HepG2 (cell line): Measurements from ENCODE around the gene TRIM23. TPM values are rescaled to one million over a fixed set of nuclear protein-coding genes. Genes with fewer than 3 reads are reported as not detected.

Experiments
- BORCS8-MEF2B ChIP-seq: sonication (generic); formaldehyde crosslinking; IDR thresholded peaks from 2 replicates; pipeline ENCODE4 v1.8.0; 2022; ENCODE audit warnings: mild to moderate bottlenecking, missing genetic modification reagents
- CAMTA2 ChIP-seq: sonication (generic); formaldehyde crosslinking; IDR thresholded peaks from 2 replicates; pipeline ENCODE4 v1.4.0; 2020; ENCODE audit warnings: mild to moderate bottlenecking, missing genetic modification reagents, borderline replicate concordance
- CBX2 ChIP-seq, 2 experiments: fragments of 200-600 bp in 1 of 2; sonication (generic); formaldehyde crosslinking in 1 of 2; IDR thresholded peaks; 2 replicates each; pipeline versions ENCODE4 v1.7.0 to v1.8.1; 2018 to 2022; ENCODE audit warnings: low read depth in 2 of 2, low read length in 1 of 2, mild to moderate bottlenecking in 1 of 2, missing genetic modification reagents in 1 of 2
- ELF3 ChIP-seq: IDR thresholded peaks from 2 replicates; pipeline ENCODE4 v1.6.1; 2016; ENCODE audit warnings: missing genetic modification reagents, missing compliant biosample characterization
- ETV5 ChIP-seq: IDR thresholded peaks from 2 replicates; pipeline ENCODE4 v1.6.1; 2018; ENCODE audit warnings: missing biosample characterization, missing genetic modification reagents, inconsistent platforms, borderline replicate concordance
- GPN1 ChIP-seq: sonication (generic); formaldehyde crosslinking; IDR thresholded peaks from 2 replicates; pipeline ENCODE4 v1.5.1; 2020; ENCODE audit warnings: missing genetic modification reagents, borderline replicate concordance
- MTA1 ChIP-seq: sonication (generic); formaldehyde crosslinking; IDR thresholded peaks from 2 replicates; pipeline ENCODE4 v1.4.0; 2020; ENCODE audit warnings: missing genetic modification reagents, mild to moderate bottlenecking, borderline replicate concordance
- PCBP1 ChIP-seq: fragments of 200-400 bp; formaldehyde crosslinking; IDR thresholded peaks from 2 replicates; pipeline ENCODE4 v1.6.1; 2017; ENCODE audit warnings: mild to moderate bottlenecking, low read depth, low read length, borderline replicate concordance
- PITX1 ChIP-seq: sonication (generic); formaldehyde crosslinking; IDR thresholded peaks from 2 replicates; pipeline ENCODE4 v1.5.1; 2020; ENCODE audit warnings: mild to moderate bottlenecking, missing genetic modification reagents
- PPARG ChIP-seq: conservative IDR thresholded peaks from 2 replicates; pipeline ENCODE4 v1.6.1; 2016; ENCODE audit warnings: missing biosample characterization, missing genetic modification reagents
- ZBTB42 ChIP-seq: sonication (generic); formaldehyde crosslinking; IDR thresholded peaks from 2 replicates; pipeline ENCODE4 v1.5.0; 2020; ENCODE audit warnings: mild to moderate bottlenecking, missing genetic modification reagents
- ZIK1 ChIP-seq: sonication (generic); formaldehyde crosslinking; IDR thresholded peaks from 2 replicates; pipeline ENCODE4 v1.5.0; 2020; ENCODE audit warnings: mild to moderate bottlenecking, low read depth, missing genetic modification reagents, borderline replicate concordance
- ZMYM3 ChIP-seq: sonication (generic); formaldehyde crosslinking; IDR thresholded peaks from 2 replicates; pipeline ENCODE4 v1.5.1; 2020; ENCODE audit warnings: mild to moderate bottlenecking, missing genetic modification reagents
- ZNF543 ChIP-seq: sonication (generic); formaldehyde crosslinking; IDR thresholded peaks from 2 replicates; pipeline ENCODE4 v1.4.0; 2020; ENCODE audit warnings: mild to moderate bottlenecking, missing genetic modification reagents
- ZNF749 ChIP-seq: sonication (generic); formaldehyde crosslinking; IDR thresholded peaks from 2 replicates; pipeline ENCODE4 v1.8.0; 2022; ENCODE audit warnings: mild to moderate bottlenecking, missing genetic modification reagents, moderate library complexity, borderline replicate concordance
- ZNF879 ChIP-seq: sonication (generic); formaldehyde crosslinking; IDR thresholded peaks from 2 replicates; pipeline ENCODE4 v1.8.1; 2023; ENCODE audit warnings: missing genetic modification reagents
- polyA plus RNA-seq, 8 experiments: library from polyadenylated mRNA; depleted of rRNA in 3 of 8; stranded (reverse) in 7 of 8; unstranded in 1 of 8; fragments of >200 nt; fragmentation: Illumina TruSeq in 4 of 8; extraction: Trizol in 4 of 8; gene quantifications; 2 replicates each; pipeline versions ENCODE4 v1.2.1 to v1.2.3, GENCODE V29; 2011 to 2016; ENCODE audit warnings: low read depth in 4 of 8, missing spikeins in 1 of 8, mixed read lengths in 1 of 8; ENCODE audit not compliant: insufficient read depth in 1 of 8
- total RNA-seq, 5 experiments: library from RNA; depleted of rRNA; stranded (reverse); fragments of >200 nt; fragmentation: Illumina TruSeq; extraction: Trizol; gene quantifications; 2 replicates each; pipeline ENCODE4 v1.2.3, GENCODE V29; 2016; ENCODE audit warnings: low read depth in 1 of 5
- TF ChIP-seq, protein P1 (sequence below), 2 experiments: sonication (generic) in 1 of 2; formaldehyde crosslinking in 1 of 2; IDR thresholded peaks; 2 replicates each; pipeline versions ENCODE4 v1.4.0 to v1.6.1; 2018 to 2020; ENCODE audit warnings: missing genetic modification reagents in 2 of 2, borderline replicate concordance in 1 of 2, low read depth in 1 of 2, mild to moderate bottlenecking in 1 of 2, missing biosample characterization in 1 of 2
- TF ChIP-seq, protein P2 (sequence below): sonication (generic); formaldehyde crosslinking; IDR thresholded peaks from 2 replicates; pipeline ENCODE4 v1.8.1; 2023; ENCODE audit warnings: mild to moderate bottlenecking, missing genetic modification reagents
- TF ChIP-seq, protein P3 (sequence below): sonication (generic); formaldehyde crosslinking; IDR thresholded peaks from 2 replicates; pipeline ENCODE4 v1.8.0; 2022; ENCODE audit warnings: mild to moderate bottlenecking, missing genetic modification reagents
- TF ChIP-seq, protein P4 (sequence below): sonication (generic); formaldehyde crosslinking; IDR thresholded peaks from 2 replicates; pipeline ENCODE4 v1.8.0; 2023; ENCODE audit warnings: mild to moderate bottlenecking, missing genetic modification reagents
- TF ChIP-seq, protein P5 (sequence below): sonication (generic); formaldehyde crosslinking; IDR thresholded peaks from 2 replicates; pipeline ENCODE4 v1.4.0; 2020; ENCODE audit warnings: missing genetic modification reagents

Gene TRIM23
- total and polyA plus RNA-seq, 2 of the 13 experiments (the other 11 are each of a cell fraction or from before 2014, with no cell fraction given) = 4.6 to 11.4 TPM

DNA sequence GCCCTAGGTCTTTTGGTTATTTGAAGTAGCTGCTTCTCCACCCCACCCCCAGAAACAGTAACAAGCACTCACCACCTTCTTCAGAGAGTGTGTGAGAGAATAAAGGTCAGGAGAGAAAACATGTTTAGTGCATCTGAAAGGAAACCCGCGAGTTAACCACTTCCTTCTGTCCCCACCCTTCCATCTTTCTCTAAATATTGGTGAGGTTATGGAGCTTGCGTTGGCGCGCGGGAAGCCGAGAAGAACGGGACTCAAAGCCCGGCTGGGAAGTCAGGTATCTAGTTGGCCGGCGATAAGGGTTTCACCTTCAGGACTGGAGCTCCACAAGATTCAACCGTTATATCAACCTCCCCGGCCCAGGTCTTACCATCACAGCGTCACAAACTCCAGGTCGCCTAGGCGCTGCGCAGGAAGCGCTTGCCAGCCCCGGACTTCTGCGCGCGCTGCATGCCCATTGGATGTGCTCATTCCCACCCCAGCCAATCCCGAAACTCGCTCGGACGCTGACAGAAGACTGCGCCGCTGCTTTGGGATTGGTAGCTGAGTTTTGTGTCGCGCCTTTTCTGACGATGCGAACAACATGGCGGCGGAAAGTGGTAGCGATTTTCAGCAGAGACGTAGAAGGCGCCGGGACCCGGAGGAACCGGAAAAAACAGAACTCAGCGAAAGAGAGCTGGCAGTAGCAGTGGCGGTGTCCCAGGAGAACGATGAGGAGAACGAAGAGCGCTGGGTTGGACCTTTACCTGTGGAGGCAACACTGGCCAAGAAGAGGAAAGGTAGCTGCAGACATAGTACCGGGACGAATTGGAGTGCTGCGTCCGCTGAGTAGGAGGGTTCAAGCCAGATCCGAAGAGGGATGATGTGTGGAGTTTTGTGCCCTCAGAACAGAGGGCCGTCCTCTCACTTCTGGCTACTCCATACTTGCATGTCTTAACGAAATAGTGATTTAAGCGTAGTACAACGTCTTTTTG, 61.1 kb downstream of the TRIM23 start, which contains the start of the genes CENPK and PPWD1 (continued):
- TF ChIP-seq ZNF879 (CRISPR knock-in tag) (no peak), CBX2 (IDR thresholded peaks at IDR 0.05; ENCODE audit: low read depth, low read length) (no peak), CBX2 (CRISPR knock-in tag; IDR thresholded peaks at IDR 0.05; ENCODE audit: low read depth) (no peak), ZMYM3 (CRISPR knock-in tag) (no peak), ZIK1 (CRISPR knock-in tag) (peak; percentile 77; the same call in 1 of the 2 replicates), MTA1 (CRISPR knock-in tag) (no peak), GPN1 (no peak), BORCS8-MEF2B (CRISPR knock-in tag) (peak; percentile 79; the same call in 1 of the 2 replicates), ZBTB42 (CRISPR knock-in tag) (0 out of 2 replicates have a peak, but pooled peaks have one; percentile 55), ETV5 (CRISPR knock-in tag) (peak; percentile 38; the same call in 1 of the 2 replicates), PCBP1 (no peak), ELF3 (CRISPR knock-in tag) (0 out of 2 replicates have a peak, but pooled peaks have one; percentile 27), PITX1 (0 out of 2 replicates have a peak, but pooled peaks have one; percentile 19), PPARG (CRISPR knock-in tag) (no peak), ZNF543 (CRISPR knock-in tag) (no peak), ZNF749 (CRISPR knock-in tag) (peak; percentile 46; the same call in 1 of the 2 replicates), CAMTA2 (CRISPR knock-in tag) (no peak)
- TF ChIP-seq, protein P1, sequence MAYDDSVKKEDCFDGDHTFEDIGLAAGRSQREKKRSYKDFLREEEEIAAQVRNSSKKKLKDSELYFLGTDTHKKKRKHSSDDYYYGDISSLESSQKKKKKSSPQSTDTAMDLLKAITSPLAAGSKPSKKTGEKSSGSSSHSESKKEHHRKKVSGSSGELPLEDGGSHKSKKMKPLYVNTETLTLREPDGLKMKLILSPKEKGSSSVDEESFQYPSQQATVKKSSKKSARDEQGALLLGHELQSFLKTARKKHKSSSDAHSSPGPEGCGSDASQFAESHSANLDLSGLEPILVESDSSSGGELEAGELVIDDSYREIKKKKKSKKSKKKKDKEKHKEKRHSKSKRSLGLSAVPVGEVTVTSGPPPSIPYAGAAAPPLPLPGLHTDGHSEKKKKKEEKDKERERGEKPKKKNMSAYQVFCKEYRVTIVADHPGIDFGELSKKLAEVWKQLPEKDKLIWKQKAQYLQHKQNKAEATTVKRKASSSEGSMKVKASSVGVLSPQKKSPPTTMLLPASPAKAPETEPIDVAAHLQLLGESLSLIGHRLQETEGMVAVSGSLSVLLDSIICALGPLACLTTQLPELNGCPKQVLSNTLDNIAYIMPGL (CRISPR knock-in tag; IDR thresholded peaks at IDR 0.05; ENCODE audit: borderline replicate concordance in 1 of 2, low read depth in 1 of 2) = peak; percentile 66 to 73; a peak in 3 of 4 replicates
- TF ChIP-seq, protein P2, sequence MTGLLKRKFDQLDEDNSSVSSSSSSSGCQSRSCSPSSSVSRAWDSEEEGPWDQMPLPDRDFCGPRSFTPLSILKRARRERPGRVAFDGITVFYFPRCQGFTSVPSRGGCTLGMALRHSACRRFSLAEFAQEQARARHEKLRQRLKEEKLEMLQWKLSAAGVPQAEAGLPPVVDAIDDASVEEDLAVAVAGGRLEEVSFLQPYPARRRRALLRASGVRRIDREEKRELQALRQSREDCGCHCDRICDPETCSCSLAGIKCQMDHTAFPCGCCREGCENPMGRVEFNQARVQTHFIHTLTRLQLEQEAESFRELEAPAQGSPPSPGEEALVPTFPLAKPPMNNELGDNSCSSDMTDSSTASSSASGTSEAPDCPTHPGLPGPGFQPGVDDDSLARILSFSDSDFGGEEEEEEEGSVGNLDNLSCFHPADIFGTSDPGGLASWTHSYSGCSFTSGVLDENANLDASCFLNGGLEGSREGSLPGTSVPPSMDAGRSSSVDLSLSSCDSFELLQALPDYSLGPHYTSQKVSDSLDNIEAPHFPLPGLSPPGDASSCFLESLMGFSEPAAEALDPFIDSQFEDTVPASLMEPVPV (CRISPR knock-in tag) = peak; percentile 85
- TF ChIP-seq, protein P3, sequence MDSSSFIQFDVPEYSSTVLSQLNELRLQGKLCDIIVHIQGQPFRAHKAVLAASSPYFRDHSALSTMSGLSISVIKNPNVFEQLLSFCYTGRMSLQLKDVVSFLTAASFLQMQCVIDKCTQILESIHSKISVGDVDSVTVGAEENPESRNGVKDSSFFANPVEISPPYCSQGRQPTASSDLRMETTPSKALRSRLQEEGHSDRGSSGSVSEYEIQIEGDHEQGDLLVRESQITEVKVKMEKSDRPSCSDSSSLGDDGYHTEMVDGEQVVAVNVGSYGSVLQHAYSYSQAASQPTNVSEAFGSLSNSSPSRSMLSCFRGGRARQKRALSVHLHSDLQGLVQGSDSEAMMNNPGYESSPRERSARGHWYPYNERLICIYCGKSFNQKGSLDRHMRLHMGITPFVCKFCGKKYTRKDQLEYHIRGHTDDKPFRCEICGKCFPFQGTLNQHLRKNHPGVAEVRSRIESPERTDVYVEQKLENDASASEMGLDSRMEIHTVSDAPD (CRISPR knock-in tag) = no peak
- TF ChIP-seq, protein P4, sequence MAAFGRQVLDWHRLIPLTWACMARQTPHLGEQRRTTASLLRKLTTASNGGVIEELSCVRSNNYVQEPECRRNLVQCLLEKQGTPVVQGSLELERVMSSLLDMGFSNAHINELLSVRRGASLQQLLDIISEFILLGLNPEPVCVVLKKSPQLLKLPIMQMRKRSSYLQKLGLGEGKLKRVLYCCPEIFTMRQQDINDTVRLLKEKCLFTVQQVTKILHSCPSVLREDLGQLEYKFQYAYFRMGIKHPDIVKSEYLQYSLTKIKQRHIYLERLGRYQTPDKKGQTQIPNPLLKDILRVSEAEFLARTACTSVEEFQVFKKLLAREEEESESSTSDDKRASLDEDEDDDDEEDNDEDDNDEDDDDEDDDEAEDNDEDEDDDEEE (CRISPR knock-in tag) = peak; percentile 82
- TF ChIP-seq, protein P5, sequence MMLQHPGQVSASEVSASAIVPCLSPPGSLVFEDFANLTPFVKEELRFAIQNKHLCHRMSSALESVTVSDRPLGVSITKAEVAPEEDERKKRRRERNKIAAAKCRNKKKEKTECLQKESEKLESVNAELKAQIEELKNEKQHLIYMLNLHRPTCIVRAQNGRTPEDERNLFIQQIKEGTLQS (CRISPR knock-in tag) = no peak
